ENCODE results near the gene CLDN8. TPM values are rescaled to one million over a fixed set of nuclear protein-coding genes. Genes with fewer than 3 reads are reported as not detected.

CLDN8 gene
- total and polyA plus RNA-seq, 9 of the 15 experiments (the other 6 are each of a cell fraction or from before 2014, with no cell fraction given): not detected

DNA sequence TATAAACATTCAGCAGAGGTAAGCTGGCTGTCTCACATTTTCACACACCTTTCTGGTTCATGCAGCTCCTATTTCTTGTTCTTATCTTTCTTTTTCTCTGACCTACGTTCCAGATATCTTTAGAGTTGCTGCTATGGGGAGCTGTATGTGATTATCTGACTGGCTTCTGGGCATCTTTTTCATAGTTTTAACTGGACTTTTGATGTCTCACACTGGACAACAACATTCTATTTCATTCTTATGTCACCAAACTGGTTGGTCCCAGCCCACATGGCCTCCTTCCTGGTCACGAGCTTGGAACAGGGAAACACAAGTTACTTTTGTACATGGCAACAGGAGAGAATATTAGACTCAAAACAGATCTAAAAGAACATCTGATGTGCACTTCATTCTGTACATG is 7.7 kb upstream of the CLDN8 start (continued):
- TF ChIP-seq, protein P1, sequence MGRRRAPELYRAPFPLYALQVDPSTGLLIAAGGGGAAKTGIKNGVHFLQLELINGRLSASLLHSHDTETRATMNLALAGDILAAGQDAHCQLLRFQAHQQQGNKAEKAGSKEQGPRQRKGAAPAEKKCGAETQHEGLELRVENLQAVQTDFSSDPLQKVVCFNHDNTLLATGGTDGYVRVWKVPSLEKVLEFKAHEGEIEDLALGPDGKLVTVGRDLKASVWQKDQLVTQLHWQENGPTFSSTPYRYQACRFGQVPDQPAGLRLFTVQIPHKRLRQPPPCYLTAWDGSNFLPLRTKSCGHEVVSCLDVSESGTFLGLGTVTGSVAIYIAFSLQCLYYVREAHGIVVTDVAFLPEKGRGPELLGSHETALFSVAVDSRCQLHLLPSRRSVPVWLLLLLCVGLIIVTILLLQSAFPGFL (CRISPR knock-in tag; IDR thresholded peaks at IDR 0.05): no peak
- TF ChIP-seq NCOR1 (IDR thresholded peaks at IDR 0.05) (no peak), SAFB (IDR thresholded peaks at IDR 0.05; ENCODE audit: borderline replicate concordance, low read depth, low read length) (no peak), ZNF282 (CRISPR knock-in tag; IDR thresholded peaks at IDR 0.05) (no peak)
- TF ChIP-seq, protein P2, sequence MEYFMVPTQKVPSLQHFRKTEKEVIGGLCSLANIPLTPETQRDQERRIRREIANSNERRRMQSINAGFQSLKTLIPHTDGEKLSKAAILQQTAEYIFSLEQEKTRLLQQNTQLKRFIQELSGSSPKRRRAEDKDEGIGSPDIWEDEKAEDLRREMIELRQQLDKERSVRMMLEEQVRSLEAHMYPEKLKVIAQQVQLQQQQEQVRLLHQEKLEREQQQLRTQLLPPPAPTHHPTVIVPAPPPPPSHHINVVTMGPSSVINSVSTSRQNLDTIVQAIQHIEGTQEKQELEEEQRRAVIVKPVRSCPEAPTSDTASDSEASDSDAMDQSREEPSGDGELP (CRISPR knock-in tag; IDR thresholded peaks at IDR 0.05; ENCODE audit: borderline replicate concordance): no peak

DNA sequence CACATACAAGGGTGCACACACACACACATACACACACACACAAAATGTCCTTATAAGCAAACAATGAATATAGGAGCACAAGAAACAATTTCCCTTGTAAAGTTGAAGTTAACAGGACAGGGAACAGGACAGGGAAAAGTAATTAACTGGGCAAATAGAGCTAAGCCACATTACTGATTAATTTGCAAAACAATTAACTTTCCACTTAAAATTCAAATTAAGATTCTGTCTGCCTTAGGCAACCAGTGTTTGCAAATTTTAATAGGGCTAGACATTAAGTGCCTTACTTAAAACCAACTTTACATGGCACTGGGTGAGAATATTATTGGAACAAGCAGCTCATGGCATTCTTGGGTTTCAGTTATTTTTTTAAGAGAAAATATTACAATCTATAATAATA is 6.8 kb upstream of the CLDN8 start:
- TF ChIP-seq TCFL5 (CRISPR knock-in tag; conservative IDR thresholded peaks at IDR 0.05): no peak
- no peak for TF ChIP-seq ZNF436 (CRISPR knock-in tag; IDR thresholded peaks at IDR 0.05)
- TF ChIP-seq, protein P3, sequence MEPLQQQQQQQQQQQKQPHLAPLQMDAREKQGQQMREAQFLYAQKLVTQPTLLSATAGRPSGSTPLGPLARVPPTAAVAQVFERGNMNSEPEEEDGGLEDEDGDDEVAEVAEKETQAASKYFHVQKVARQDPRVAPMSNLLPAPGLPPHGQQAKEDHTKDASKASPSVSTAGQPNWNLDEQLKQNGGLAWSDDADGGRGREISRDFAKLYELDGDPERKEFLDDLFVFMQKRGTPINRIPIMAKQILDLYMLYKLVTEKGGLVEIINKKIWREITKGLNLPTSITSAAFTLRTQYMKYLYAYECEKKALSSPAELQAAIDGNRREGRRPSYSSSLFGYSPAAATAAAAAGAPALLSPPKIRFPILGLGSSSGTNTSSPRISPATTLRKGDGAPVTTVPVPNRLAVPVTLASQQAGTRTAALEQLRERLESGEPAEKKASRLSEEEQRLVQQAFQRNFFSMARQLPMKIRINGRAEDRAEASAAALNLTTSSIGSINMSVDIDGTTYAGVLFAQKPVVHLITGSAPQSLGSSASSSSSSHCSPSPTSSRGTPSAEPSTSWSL (CRISPR knock-in tag; IDR thresholded peaks at IDR 0.05; ENCODE audit: borderline replicate concordance): no peak
- TF ChIP-seq, protein P4, sequence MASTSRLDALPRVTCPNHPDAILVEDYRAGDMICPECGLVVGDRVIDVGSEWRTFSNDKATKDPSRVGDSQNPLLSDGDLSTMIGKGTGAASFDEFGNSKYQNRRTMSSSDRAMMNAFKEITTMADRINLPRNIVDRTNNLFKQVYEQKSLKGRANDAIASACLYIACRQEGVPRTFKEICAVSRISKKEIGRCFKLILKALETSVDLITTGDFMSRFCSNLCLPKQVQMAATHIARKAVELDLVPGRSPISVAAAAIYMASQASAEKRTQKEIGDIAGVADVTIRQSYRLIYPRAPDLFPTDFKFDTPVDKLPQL (IDR thresholded peaks at IDR 0.05; ENCODE audit: extremely low read depth, insufficient read length): no peak
- TF ChIP-seq MTF1 (CRISPR knock-in tag; IDR thresholded peaks at IDR 0.05; ENCODE audit: borderline replicate concordance): no peak
- TF ChIP-seq MEF2D (tag; conservative IDR thresholded peaks at IDR 0.05; ENCODE audit: low read depth): no peak

More for the DNA sequence above, 6.8 kb upstream of the CLDN8 start:
- H3K9ac ChIP-seq (ENCODE audit: insufficient read depth in 1 of 2, low read depth in 2 of 2, low read length in 2 of 2): no peak overlapping the region
- H3K9me3 ChIP-seq (replicated peaks; ENCODE audit: control insufficient read depth, insufficient read depth, low read depth, low read length): no peaks in the 10 kb centered on the region
- H3K27me3 ChIP-seq (ENCODE audit: control insufficient read depth in 2 of 2, insufficient read depth in 2 of 2, low read length in 2 of 2): no peaks in the 10 kb centered on the region
- no peak overlapping the region for H3K4me2 ChIP-seq (ENCODE audit: insufficient read depth, low read length)
- intact Hi-C loops (cut with micrococcal nuclease) (no loop called here), in situ Hi-C loops (cut with MboI) (no loop called here)
- no peak for ATAC-seq
- no peaks in the 10 kb centered on the region for H3K36me3 ChIP-seq (ENCODE audit: control insufficient read depth, insufficient read depth, low read length)
- H4K20me1 ChIP-seq (replicated peaks; ENCODE audit: control insufficient read depth, insufficient read depth, low read length): no peaks in the 10 kb centered on the region
- CTCF ChIA-PET (ENCODE audit: low intra/inter-chr PET ratio): no interaction called here
- H3K79me2 ChIP-seq (ENCODE audit: control insufficient read depth, insufficient read depth, low read length): no peaks in the 10 kb centered on the region
- no peaks in the 10 kb centered on the region; a peak in 1 of 5 replicates for H3K4me1 ChIP-seq (replicated peaks in 1 of 2; ENCODE audit: control insufficient read depth in 2 of 2, insufficient read depth in 2 of 2, low read length in 2 of 2)
- no peak overlapping the region for H3K27ac ChIP-seq (ENCODE audit: extremely low read depth, low read depth, low read length)
- H3K9me1 ChIP-seq (ENCODE audit: control insufficient read depth, insufficient read depth, low read length): no peaks in the 10 kb centered on the region
- H2AFZ ChIP-seq (ENCODE audit: low read depth, low read length): no peak overlapping the region
- no TSS peak for BruUV-seq (replicated peaks)
- POLR2A ChIA-PET: no interaction called here
- FAIRE-seq: no peak
- DNase-seq (ENCODE audit: extremely low read depth in 1 of 4, low spot score in 3 of 4): no peak
- H3K4me3 ChIP-seq: no peak overlapping the region
